HEK293 (cell line): ENCODE results near the gene EPSTI1.

Experiments used
- CTCF ChIA-PET: fragments of 350-600 bp; formaldehyde crosslinking; extraction: SDS; loops from one replicate; lab custom pipeline; 2021; ENCODE audit warnings: antibody characterized with exemption; lab: Yijun Ruan, JAX
- POLR2A ChIA-PET: fragments of 300-600 bp; formaldehyde crosslinking; extraction: SDS; loops from one replicate; lab custom pipeline; 2020; ENCODE audit warnings: antibody characterized with exemption, inconsistent platforms; lab: Yijun Ruan, JAX
- H3K27ac ChIP-seq: fragments of 200-500 bp; sonication (Bioruptor generic); 2 replicates; pipeline ENCODE4 v1.5.1; 2014; ENCODE audit warnings: low read depth, low read length, control low read depth, inconsistent platforms; ENCODE audit errors: extremely low read depth
- H3K36me3 ChIP-seq, 2 experiments: fragments of 200-500 bp in 1 of 2; sonication (Bioruptor generic) in 1 of 2; 1 replicate in 1 of 2; 2 replicates in 1 of 2; pipeline ENCODE4 v1.5.1; 2014 to 2017; ENCODE audit warnings: inconsistent platforms in 2 of 2, low read length in 2 of 2; ENCODE audit not compliant: control insufficient read depth in 2 of 2, insufficient read depth in 1 of 2
- H3K4me1 ChIP-seq: fragments of 200-500 bp; sonication (Bioruptor generic); 2 replicates; pipeline ENCODE4 v1.5.1; 2014; ENCODE audit warnings: mild to moderate bottlenecking, low read length, inconsistent platforms; ENCODE audit not compliant: control insufficient read depth, insufficient read depth
- H3K4me3 ChIP-seq: 2 replicates; pipeline ENCODE4 v1.5.1; 2011; ENCODE audit warnings: low read depth, mild to moderate bottlenecking, control low read depth, low read length, moderate library complexity
- H3K9me3 ChIP-seq: fragments of 200-500 bp; sonication (Bioruptor generic); 2 replicates; pipeline ENCODE4 v1.5.1; 2014; ENCODE audit warnings: low read depth, low read length, inconsistent platforms; ENCODE audit not compliant: control insufficient read depth, insufficient read depth
- BCL11A ChIP-seq: fragments of 450-650 bp; formaldehyde crosslinking; IDR thresholded peaks from 2 replicates; pipeline ENCODE4 v1.5.1; 2016; ENCODE audit warnings: low read depth, missing biosample characterization, missing genetic modification characterization
- EGR2 ChIP-seq: fragments of 450-650 bp; formaldehyde crosslinking; IDR thresholded peaks from 2 replicates; pipeline ENCODE4 v1.5.1; 2016; ENCODE audit warnings: low read depth, missing biosample characterization, missing genetic modification characterization
- KLF7 ChIP-seq: fragments of 450-650 bp; formaldehyde crosslinking; IDR thresholded peaks from 2 replicates; pipeline ENCODE4 v1.5.1; 2016; ENCODE audit warnings: missing biosample characterization, missing genetic modification characterization, borderline replicate concordance
- SCRT1 ChIP-seq: fragments of 450-650 bp; formaldehyde crosslinking; IDR thresholded peaks from 2 replicates; pipeline ENCODE4 v1.5.1; 2016; ENCODE audit warnings: missing biosample characterization, missing genetic modification characterization, borderline replicate concordance
- ZBTB11 ChIP-seq: fragments of 450-650 bp; formaldehyde crosslinking; conservative IDR thresholded peaks from 2 replicates; pipeline ENCODE4 v1.5.1; 2016; ENCODE audit warnings: low read depth, missing biosample characterization, missing genetic modification characterization
- ZNF10 ChIP-seq: fragments of 450-650 bp; formaldehyde crosslinking; IDR thresholded peaks from 2 replicates; pipeline ENCODE4 v1.5.1; 2017; ENCODE audit warnings: missing biosample characterization, missing genetic modification characterization
- ZNF16 ChIP-seq: fragments of 450-650 bp; formaldehyde crosslinking; IDR thresholded peaks from 2 replicates; pipeline ENCODE4 v1.5.1; 2016; ENCODE audit warnings: low read depth, missing biosample characterization, missing genetic modification characterization
- ZNF174 ChIP-seq: fragments of 450-650 bp; formaldehyde crosslinking; IDR thresholded peaks from 2 replicates; pipeline ENCODE4 v1.5.0; 2017; ENCODE audit warnings: missing biosample characterization, mild to moderate bottlenecking, missing genetic modification characterization
- ZNF2 ChIP-seq: fragments of 450-650 bp; formaldehyde crosslinking; IDR thresholded peaks from 2 replicates; pipeline ENCODE4 v1.5.1; 2016; ENCODE audit warnings: missing biosample characterization, missing genetic modification characterization
- ZNF211 ChIP-seq: fragments of 450-650 bp; formaldehyde crosslinking; IDR thresholded peaks from 2 replicates; pipeline ENCODE4 v1.5.1; 2016; ENCODE audit warnings: low read depth, missing biosample characterization, missing genetic modification characterization
- ZNF266 ChIP-seq: fragments of 450-650 bp; formaldehyde crosslinking; IDR thresholded peaks from 2 replicates; pipeline ENCODE4 v1.5.1; 2016; ENCODE audit warnings: missing biosample characterization, missing genetic modification characterization, low read depth
- ZNF394 ChIP-seq: fragments of 450-650 bp; formaldehyde crosslinking; IDR thresholded peaks from 2 replicates; pipeline ENCODE4 v1.5.1; 2016; ENCODE audit warnings: missing biosample characterization, missing genetic modification characterization, mild to moderate bottlenecking, moderate library complexity, borderline replicate concordance
- ZNF398 ChIP-seq: fragments of 450-650 bp; formaldehyde crosslinking; IDR thresholded peaks from 2 replicates; pipeline ENCODE4 v1.5.1; 2017; ENCODE audit warnings: missing biosample characterization, missing genetic modification characterization
- ZNF423 ChIP-seq: fragments of 450-650 bp; formaldehyde crosslinking; IDR thresholded peaks from 2 replicates; pipeline ENCODE4 v1.5.1; 2016; ENCODE audit warnings: missing biosample characterization, missing genetic modification characterization
- ZNF639 ChIP-seq: fragments of 450-650 bp; formaldehyde crosslinking; IDR thresholded peaks from 2 replicates; pipeline ENCODE4 v1.5.1; 2016; ENCODE audit warnings: missing biosample characterization, missing genetic modification characterization
- ZNF704 ChIP-seq: fragments of 450-650 bp; formaldehyde crosslinking; IDR thresholded peaks from 2 replicates; pipeline ENCODE4 v1.5.1; 2016; ENCODE audit warnings: missing biosample characterization, missing genetic modification characterization
- ZSCAN4 ChIP-seq: fragments of 450-650 bp; formaldehyde crosslinking; IDR thresholded peaks from 2 replicates; pipeline ENCODE4 v1.5.1; 2017; ENCODE audit warnings: missing biosample characterization, missing genetic modification characterization

Gene EPSTI1

GRCh38 chr13:42973581-42973980 is 18.5 kb downstream of the EPSTI1 start (continued):
- TF ChIP-seq ZSCAN4 (tag by site-specific recombination) (no peak), ZNF174 (tag by site-specific recombination) (no peak), ZNF704 (no peak), ZNF10 (tag by site-specific recombination) (no peak), ZNF394 (tag by site-specific recombination) (no peak), BCL11A (no peak)

GRCh38 chr13:42971691-42972347 is 20.2 kb downstream of the EPSTI1 start:
- no peaks in the 10 kb centered on the region for H3K36me3 ChIP-seq
- H3K4me3 ChIP-seq = no peak overlapping the region
- H3K9me3 ChIP-seq = no peaks in the 10 kb centered on the region
- TF ChIP-seq ZNF211 (tag by site-specific recombination) (peak; percentile 69; the same call in 1 of the 2 replicates), ZNF398 (no peak)
- H3K4me1 ChIP-seq = no peaks in the 10 kb centered on the region
- H3K27ac ChIP-seq = no peak overlapping the region
- CTCF ChIA-PET = interaction anchor here (0.6 to 1.9 kb wide), 15 partner anchors 10 to 1717 kb away, joined by 3 to 10 read pairs (median 4); no protein-coding TSS in a partner anchor
- POLR2A ChIA-PET = no interaction called here

- no peak overlapping the region for H3K27ac ChIP-seq
- TF ChIP-seq ZNF639 (no peak), ZNF2 (tag by site-specific recombination) (no peak), EGR2 (tag by site-specific recombination) (no peak), ZNF16 (tag by site-specific recombination) (no peak), ZSCAN4 (tag by site-specific recombination) (no peak), SCRT1 (tag by site-specific recombination) (no peak), ZNF423 (no peak), ZNF266 (tag by site-specific recombination) (no peak), KLF7 (tag by site-specific recombination) (no peak), ZBTB11 (tag by site-specific recombination) (no peak)
- ChIA-PET CTCF (interaction anchor here (0.6 to 1.9 kb wide), 9 partner anchors 11 to 1716 kb away, joined by 3 to 10 read pairs (median 4); no protein-coding TSS in a partner anchor), POLR2A (no interaction called here)
- no peak overlapping the region for H3K4me3 ChIP-seq
- no peaks in the 10 kb centered on the region for H3K4me1 ChIP-seq
- no peaks in the 10 kb centered on the region for H3K36me3 ChIP-seq
- no peaks in the 10 kb centered on the region for H3K9me3 ChIP-seq
These were observed 21.0 kb downstream of the EPSTI1 start for GRCh38 chr13:42970824-42971690.
